Measurements from ENCODE around the gene LAIR2. TPM values are rescaled to one million over a fixed set of nuclear protein-coding genes. Genes with fewer than 3 reads are reported as not detected.

LAIR2 gene
- total RNA-seq, 2 donors from 2014 or later = not detected

GRCh38 chr19:54480051-54480450 is 22.6 kb upstream of the LAIR2 start:
- no peak overlapping the region for H3K27ac ChIP-seq
- WGBS = 69% methylated on average over 2 of the region's 2 CpGs
- intact Hi-C loops (cut with DNase I) = loop anchor here (10.0 kb wide), 1 partner anchor 195 kb away; no protein-coding TSS in a partner anchor
- no peaks in the 10 kb centered on the region for H3K36me3 ChIP-seq
- no peak for DNase-seq (ENCODE audit: low spot score)
- no peak overlapping the region for H3K4me3 ChIP-seq
- no peaks in the 10 kb centered on the region for H3K4me1 ChIP-seq (replicated peaks)
- TF ChIP-seq POLR2A (IDR thresholded peaks at IDR 0.05) = no peak
- TF ChIP-seq POLR2AphosphoS5 (IDR thresholded peaks at IDR 0.05) = no peak
- TF ChIP-seq CTCF (IDR thresholded peaks at IDR 0.05) = no peak
- H3K27me3 ChIP-seq (replicated peaks; ENCODE audit: insufficient read depth) = no peaks in the 10 kb centered on the region
- no peaks in the 10 kb centered on the region for H3K9me3 ChIP-seq

- no peaks in the 10 kb centered on the region for H3K4me1 ChIP-seq (replicated peaks)
- TF ChIP-seq CTCF (IDR thresholded peaks at IDR 0.05) = peak in 3 of 4 experiments; percentile 19 to 45 (median 42)
- TF ChIP-seq POLR2AphosphoS5 (IDR thresholded peaks at IDR 0.05) = no peak
- no peak for TF ChIP-seq POLR2A (IDR thresholded peaks at IDR 0.05)
- no peaks in the 10 kb centered on the region for H3K9me3 ChIP-seq
- intact Hi-C loops (cut with DNase I) = loop anchor here (10.0 kb wide), 1 partner anchor 193 kb away; no protein-coding TSS in a partner anchor
- no peak overlapping the region for H3K27ac ChIP-seq
- no peaks in the 10 kb centered on the region for H3K27me3 ChIP-seq (replicated peaks; ENCODE audit: insufficient read depth)
- WGBS = 10% methylated on average over 16 of the region's 16 CpGs
- no peak overlapping the region for H3K4me3 ChIP-seq
- no peak for DNase-seq (ENCODE audit: low spot score)
- H3K36me3 ChIP-seq = no peaks in the 10 kb centered on the region
Measured at GRCh38 chr19:54481326-54481930, 21.2 kb upstream of the LAIR2 start.

- TF ChIP-seq POLR2AphosphoS5 (IDR thresholded peaks at IDR 0.05) (no peak), CTCF (IDR thresholded peaks at IDR 0.05) (no peak), POLR2A (IDR thresholded peaks at IDR 0.05) (no peak)
- no peak overlapping the region for H3K27ac ChIP-seq
- no peaks in the 10 kb centered on the region for H3K9me3 ChIP-seq
- H3K27me3 ChIP-seq (replicated peaks; ENCODE audit: insufficient read depth) = no peaks in the 10 kb centered on the region
- H3K36me3 ChIP-seq = no peaks in the 10 kb centered on the region
- DNase-seq (ENCODE audit: low spot score) = no peak
- 78% methylated on average over 3 of the region's 3 CpGs for WGBS
- H3K4me1 ChIP-seq (replicated peaks) = no peaks in the 10 kb centered on the region
- H3K4me3 ChIP-seq = no peak overlapping the region
- intact Hi-C loops (cut with DNase I) = loop anchor here (10.0 kb wide), 1 partner anchor 192 kb away; no protein-coding TSS in a partner anchor
Measured at GRCh38 chr19:54482889-54483288, 19.7 kb upstream of the LAIR2 start.

- no peaks in the 10 kb centered on the region for H3K36me3 ChIP-seq
- no peaks in the 10 kb centered on the region for H3K9me3 ChIP-seq
- TF ChIP-seq POLR2A (IDR thresholded peaks at IDR 0.05) (no peak), CTCF (IDR thresholded peaks at IDR 0.05) (no peak), POLR2AphosphoS5 (IDR thresholded peaks at IDR 0.05) (no peak)
- H3K27me3 ChIP-seq (replicated peaks; ENCODE audit: insufficient read depth) = no peaks in the 10 kb centered on the region
- H3K27ac ChIP-seq = no peak overlapping the region
- DNase-seq (ENCODE audit: low spot score) = no peak
- H3K4me3 ChIP-seq = no peak overlapping the region
- WGBS = 78% methylated on average over 10 of the region's 10 CpGs
- H3K4me1 ChIP-seq (replicated peaks) = no peaks in the 10 kb centered on the region
- intact Hi-C loops (cut with DNase I) = loop anchor here (10.0 kb wide), 1 partner anchor 190 kb away; no protein-coding TSS in a partner anchor
Measured at GRCh38 chr19:54484451-54484850, 18.2 kb upstream of the LAIR2 start.

- intact Hi-C loops (cut with DNase I) = loop anchor here (10.0 kb wide), 1 partner anchor 189 kb away; no protein-coding TSS in a partner anchor
- no peaks in the 10 kb centered on the region for H3K4me1 ChIP-seq (replicated peaks)
- no peak overlapping the region for H3K4me3 ChIP-seq
- TF ChIP-seq POLR2A (IDR thresholded peaks at IDR 0.05) (no peak), CTCF (IDR thresholded peaks at IDR 0.05) (no peak), POLR2AphosphoS5 (IDR thresholded peaks at IDR 0.05) (no peak)
- no peaks in the 10 kb centered on the region for H3K27me3 ChIP-seq (replicated peaks; ENCODE audit: insufficient read depth)
- H3K36me3 ChIP-seq = no peaks in the 10 kb centered on the region
- 60% methylated on average over 5 of the region's 5 CpGs for WGBS
- H3K9me3 ChIP-seq = no peaks in the 10 kb centered on the region
- H3K27ac ChIP-seq = no peak overlapping the region
- DNase-seq (ENCODE audit: low spot score) = no peak
Measured at GRCh38 chr19:54485851-54486250, 16.8 kb upstream of the LAIR2 start.
